MCF 10A (cell line): Measurements from ENCODE around the gene NTMT1. TPM values are rescaled to one million over a fixed set of nuclear protein-coding genes. Genes with fewer than 3 reads are reported as not detected.

Source experiments
- BruUV-seq: library from RNA; stranded (reverse); fragments of 400-500 nt; replicated peaks from 2 replicates; lab custom pipeline; 2021; lab: Mats Ljungman, UMichigan
- CTCF ChIA-PET: fragments of 300-600 bp; sonication (Branson Sonifier 250); formaldehyde crosslinking; extraction: SDS; loops from one replicate; lab custom pipeline; 2021; ENCODE audit warnings: antibody characterized with exemption, inconsistent platforms; lab: Yijun Ruan, JAX
- POLR2A ChIA-PET: fragments of 300-600, 350-650 bp; sonication (Branson Sonifier 250); formaldehyde crosslinking; extraction: SDS; loops from one replicate; lab custom pipeline; 2020; ENCODE audit warnings: antibody characterized with exemption, inconsistent platforms; lab: Yijun Ruan, JAX
- DNase-seq: peaks from one replicate; pipeline ENCODE4 v3.0.0-alpha.2; 2018; ENCODE audit not compliant: unreplicated experiment
- H3K27ac Mint-ChIP-seq: one replicate; pipeline ENCODE4 v1.8.0; 2022; ENCODE audit warnings: mild to moderate bottlenecking, low read depth, mixed read lengths; ENCODE audit not compliant: unreplicated experiment
- H3K27me3 Mint-ChIP-seq: one replicate; pipeline ENCODE4 v1.8.0; 2022; ENCODE audit warnings: mixed read lengths; ENCODE audit not compliant: insufficient read depth, unreplicated experiment
- H3K36me3 Mint-ChIP-seq: one replicate; pipeline ENCODE4 v1.8.0; 2022; ENCODE audit warnings: mild to moderate bottlenecking, moderate library complexity, mixed read lengths; ENCODE audit not compliant: insufficient read depth, unreplicated experiment
- H3K4me1 Mint-ChIP-seq: one replicate; pipeline ENCODE4 v1.8.0; 2022; ENCODE audit warnings: mixed read lengths; ENCODE audit not compliant: insufficient read depth, unreplicated experiment
- H3K4me3 Mint-ChIP-seq: one replicate; pipeline ENCODE4 v1.8.0; 2022; ENCODE audit warnings: mild to moderate bottlenecking, moderate library complexity, mixed read lengths; ENCODE audit not compliant: unreplicated experiment
- H3K9me3 Mint-ChIP-seq: one replicate; pipeline ENCODE4 v1.8.0; 2022; ENCODE audit warnings: mixed read lengths; ENCODE audit not compliant: unreplicated experiment
- CTCF ChIP-seq: fragments of 200-600 bp; IDR thresholded peaks from one replicate; pipeline ENCODE4 v1.8.0; 2022; ENCODE audit warnings: antibody characterized with exemption, mild to moderate bottlenecking; ENCODE audit not compliant: unreplicated experiment
- intact Hi-C: fragments of 100-400 bp; cut with micrococcal nuclease; formaldehyde crosslinking; loops from 2 replicates; pipeline ENCODE4 v1.14.1; 2022
- total RNA-seq: library from RNA; stranded (reverse); gene quantifications from 2 replicates; pipeline ENCODE4 v1.2.3, GENCODE V29; 2022

Gene NTMT1
- total RNA-seq, 1 experiment from 2014 or later: 49.2 TPM

- Mint-ChIP-seq H3K4me1 (peaks cover 13% of the 10 kb centered on the region), H3K27ac (no peak overlapping the region), H3K27me3 (no peaks in the 10 kb centered on the region), H3K36me3 (no peaks in the 10 kb centered on the region), H3K4me3 (no peak overlapping the region), H3K9me3 (no peaks in the 10 kb centered on the region)
- intact Hi-C loops: no loop called here
- CTCF ChIA-PET: no interaction called here
- no TSS peak for BruUV-seq
- POLR2A ChIA-PET: no interaction called here
- no peak for TF ChIP-seq CTCF
- DNase-seq: no peak
Measured at GRCh38 chr9:129654554-129655040, 28.6 kb downstream of the NTMT1 start.

DNA sequence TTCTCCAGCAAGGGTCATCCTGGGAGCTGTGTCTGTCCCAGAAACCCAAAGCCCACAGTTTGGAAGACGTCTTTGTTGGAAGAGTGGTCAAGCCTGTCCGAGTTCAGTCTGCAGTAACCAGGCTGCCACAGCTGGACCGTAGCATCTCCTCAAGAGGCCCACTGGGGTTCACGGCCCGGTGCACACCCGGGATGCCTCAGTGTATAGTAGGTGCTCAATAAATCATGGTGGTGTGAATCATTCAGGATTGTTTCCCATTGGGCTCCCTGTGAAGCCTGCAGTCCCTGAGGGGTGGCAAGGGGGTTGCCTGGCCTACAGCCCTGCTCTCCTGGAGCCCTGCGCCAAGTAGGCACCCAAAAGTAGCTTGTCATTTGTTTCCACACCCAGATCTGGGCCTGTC lies 29.2 kb downstream of the NTMT1 start:
- Mint-ChIP-seq H3K27ac (no peak overlapping the region), H3K4me1 (peaks cover 11% of the 10 kb centered on the region), H3K4me3 (no peak overlapping the region), H3K36me3 (no peaks in the 10 kb centered on the region), H3K27me3 (no peaks in the 10 kb centered on the region), H3K9me3 (no peaks in the 10 kb centered on the region)
- intact Hi-C loops: no loop called here
- DNase-seq: no peak
- BruUV-seq: no TSS peak
- no peak for TF ChIP-seq CTCF
- ChIA-PET CTCF (no interaction called here), POLR2A (no interaction called here)

DNA sequence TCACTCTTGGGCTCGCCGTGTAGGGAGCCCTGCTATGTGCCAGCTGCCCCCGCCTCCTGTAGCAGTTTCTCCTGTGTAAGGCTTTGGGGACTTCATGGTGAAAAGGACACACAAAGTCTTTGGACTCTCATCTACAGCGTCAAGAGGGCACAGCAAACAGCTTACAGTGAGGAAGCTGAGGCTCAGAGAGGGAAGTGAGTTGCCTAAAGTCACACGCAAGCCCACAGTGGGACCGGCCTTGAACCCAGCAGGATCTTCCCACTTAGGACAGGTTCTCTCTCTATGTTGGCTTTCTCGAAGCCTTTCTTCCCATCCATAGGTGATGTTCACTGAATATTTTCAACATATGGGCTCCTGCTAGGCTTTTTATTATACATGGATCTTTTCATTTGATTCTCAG lies 29.7 kb downstream of the NTMT1 start:
- intact Hi-C loops: no loop called here
- Mint-ChIP-seq H3K9me3 (no peaks in the 10 kb centered on the region), H3K27ac (peak overlapping the region; percentile 3), H3K36me3 (no peaks in the 10 kb centered on the region), H3K4me1 (peaks cover 5% of the 10 kb centered on the region), H3K4me3 (no peak overlapping the region), H3K27me3 (no peaks in the 10 kb centered on the region)
- no peak for DNase-seq
- TF ChIP-seq CTCF: no peak
- no TSS peak for BruUV-seq
- POLR2A ChIA-PET: interaction anchor here (0.6 kb wide), 1 partner anchor 655 kb away, joined by 3 read pairs; no protein-coding TSS in a partner anchor
- CTCF ChIA-PET: interaction anchor here (1.1 to 1.2 kb wide), 2 partner anchors 70 to 135 kb away, joined by 4 to 6 read pairs; no protein-coding TSS in a partner anchor

GRCh38 chr9:129656795-129657390 lies 30.9 kb downstream of the NTMT1 start:
- Mint-ChIP-seq H3K27ac (no peak overlapping the region), H3K4me3 (no peak overlapping the region), H3K9me3 (no peaks in the 10 kb centered on the region), H3K36me3 (no peaks in the 10 kb centered on the region), H3K27me3 (no peaks in the 10 kb centered on the region), H3K4me1 (peaks cover 5% of the 10 kb centered on the region)
- BruUV-seq: no TSS peak
- TF ChIP-seq CTCF: no peak
- CTCF ChIA-PET: interaction anchor here (0.6 to 1.2 kb wide), 5 partner anchors 69 to 242 kb away, joined by 3 to 6 read pairs (median 4); no protein-coding TSS in a partner anchor
- intact Hi-C loops: no loop called here
- POLR2A ChIA-PET: interaction anchor here (0.9 kb wide), 1 partner anchor 121 kb away, joined by 4 read pairs; no protein-coding TSS in a partner anchor
- peak; percentile 64 for DNase-seq
